ENCODE results near the gene TXN.

TXN gene

DNA sequence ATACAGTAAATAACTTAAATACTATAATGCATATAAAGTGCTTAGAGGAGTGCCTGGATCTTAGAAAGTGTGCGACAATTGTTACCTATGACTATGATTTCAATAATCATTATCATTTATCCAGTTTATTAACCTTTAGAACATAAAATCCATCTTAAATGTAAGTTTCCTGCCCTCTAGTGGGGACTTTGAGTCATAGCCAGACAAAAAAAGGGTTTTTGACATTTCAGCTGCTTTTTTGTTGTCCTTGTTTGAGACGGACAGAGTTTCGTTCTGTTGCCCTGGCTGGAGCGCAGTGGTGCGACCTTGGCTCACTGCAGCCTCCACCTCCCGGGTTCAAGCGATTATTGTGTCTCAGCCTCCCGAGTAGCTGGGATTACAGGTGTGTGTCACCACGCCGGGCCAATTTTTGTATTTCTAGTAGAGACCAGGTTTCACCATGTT lies 38.6 kb downstream of the TXN start:
- H3K27me3 ChIP-seq (replicated peaks; ENCODE audit: control insufficient read depth, insufficient read depth, low read length): no peaks in the 10 kb centered on the region; the same call in 1 of the 2 replicates
- peak; percentile 25 for DNase-seq (ENCODE audit: extremely low read depth, insufficient read length)
- no peaks in the 10 kb centered on the region for H3K36me3 ChIP-seq (ENCODE audit: control insufficient read depth, insufficient read depth, low read length)
- H3K4me3 ChIP-seq (replicated peaks; ENCODE audit: low read depth, low read length): no peak overlapping the region
- TF ChIP-seq, protein P1, sequence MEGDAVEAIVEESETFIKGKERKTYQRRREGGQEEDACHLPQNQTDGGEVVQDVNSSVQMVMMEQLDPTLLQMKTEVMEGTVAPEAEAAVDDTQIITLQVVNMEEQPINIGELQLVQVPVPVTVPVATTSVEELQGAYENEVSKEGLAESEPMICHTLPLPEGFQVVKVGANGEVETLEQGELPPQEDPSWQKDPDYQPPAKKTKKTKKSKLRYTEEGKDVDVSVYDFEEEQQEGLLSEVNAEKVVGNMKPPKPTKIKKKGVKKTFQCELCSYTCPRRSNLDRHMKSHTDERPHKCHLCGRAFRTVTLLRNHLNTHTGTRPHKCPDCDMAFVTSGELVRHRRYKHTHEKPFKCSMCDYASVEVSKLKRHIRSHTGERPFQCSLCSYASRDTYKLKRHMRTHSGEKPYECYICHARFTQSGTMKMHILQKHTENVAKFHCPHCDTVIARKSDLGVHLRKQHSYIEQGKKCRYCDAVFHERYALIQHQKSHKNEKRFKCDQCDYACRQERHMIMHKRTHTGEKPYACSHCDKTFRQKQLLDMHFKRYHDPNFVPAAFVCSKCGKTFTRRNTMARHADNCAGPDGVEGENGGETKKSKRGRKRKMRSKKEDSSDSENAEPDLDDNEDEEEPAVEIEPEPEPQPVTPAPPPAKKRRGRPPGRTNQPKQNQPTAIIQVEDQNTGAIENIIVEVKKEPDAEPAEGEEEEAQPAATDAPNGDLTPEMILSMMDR (IDR thresholded peaks at IDR 0.05; ENCODE audit: insufficient read depth, low read length, poor library complexity, severe bottlenecking): peak; percentile 64

DNA sequence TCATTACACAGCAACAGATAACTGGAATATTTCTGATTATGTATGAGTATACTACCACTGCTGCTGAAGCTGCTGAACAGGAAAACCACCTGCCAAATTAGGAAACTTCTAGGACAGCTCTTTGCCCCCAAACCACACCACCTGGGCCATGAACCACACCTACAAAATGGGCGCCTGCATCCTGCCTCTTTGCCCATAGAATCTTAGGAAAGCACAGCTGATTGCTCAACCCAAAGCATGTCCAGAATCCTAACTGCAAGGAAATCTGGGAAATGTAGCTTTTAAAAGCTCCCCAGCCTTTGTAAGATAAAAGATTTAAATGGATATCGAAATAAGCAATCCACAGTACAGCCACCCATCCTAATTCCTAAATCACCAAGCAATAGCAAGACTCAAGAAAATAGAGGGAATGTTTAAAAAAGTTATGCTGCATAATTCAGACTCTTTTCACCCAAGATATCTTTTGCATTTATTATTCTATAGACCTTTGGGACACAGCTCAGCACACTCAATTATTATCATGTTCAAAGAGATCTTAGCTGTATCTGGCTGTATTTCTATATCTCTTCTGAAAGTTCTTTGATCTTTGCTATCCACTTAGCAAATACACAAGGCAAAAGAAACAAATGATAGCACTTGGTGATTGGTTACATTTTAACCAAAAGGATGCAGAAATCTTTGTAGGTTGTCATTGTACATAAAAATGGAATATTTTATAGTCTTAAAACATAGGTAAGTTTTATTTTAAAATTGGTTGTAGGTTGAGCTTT lies 41.5 kb downstream of the TXN start:
- no peaks in the 10 kb centered on the region; the same call in 1 of the 2 replicates for H3K27me3 ChIP-seq (replicated peaks; ENCODE audit: control insufficient read depth, insufficient read depth, low read length)
- H3K36me3 ChIP-seq (ENCODE audit: control insufficient read depth, insufficient read depth, low read length): no peaks in the 10 kb centered on the region
- no peak overlapping the region for H3K4me3 ChIP-seq (replicated peaks; ENCODE audit: low read depth, low read length)
- no peak for DNase-seq (ENCODE audit: extremely low read depth, insufficient read length)
- TF ChIP-seq, protein P1 (IDR thresholded peaks at IDR 0.05; ENCODE audit: insufficient read depth, low read length, poor library complexity, severe bottlenecking): no peak

DNA sequence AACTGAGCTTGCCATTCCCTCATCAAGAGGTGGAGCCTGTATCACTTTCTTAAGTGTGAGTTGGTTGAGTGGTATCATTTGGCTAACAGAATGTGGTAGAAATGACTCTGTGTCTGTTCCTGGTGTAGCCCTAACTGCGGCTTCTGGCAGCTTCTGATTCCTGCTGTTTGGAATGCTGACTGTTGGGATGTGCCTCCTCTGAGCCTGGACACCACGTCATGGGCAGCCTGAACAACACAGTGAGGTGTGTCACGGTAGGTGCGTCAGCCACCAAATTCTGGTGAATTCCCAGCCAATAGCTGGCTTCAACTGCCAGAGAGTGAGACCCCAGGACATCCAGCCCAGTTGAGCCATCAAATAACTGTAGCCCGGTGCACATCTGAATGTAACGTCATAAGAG lies 42.2 kb downstream of the TXN start:
- Histone ChIP-seq H3K27me3 (replicated peaks; ENCODE audit: control insufficient read depth, insufficient read depth, low read length) (no peaks in the 10 kb centered on the region; the same call in 1 of the 2 replicates), H3K4me3 (replicated peaks; ENCODE audit: low read depth, low read length) (no peak overlapping the region)
- DNase-seq (ENCODE audit: extremely low read depth, insufficient read length): no peak

DNA sequence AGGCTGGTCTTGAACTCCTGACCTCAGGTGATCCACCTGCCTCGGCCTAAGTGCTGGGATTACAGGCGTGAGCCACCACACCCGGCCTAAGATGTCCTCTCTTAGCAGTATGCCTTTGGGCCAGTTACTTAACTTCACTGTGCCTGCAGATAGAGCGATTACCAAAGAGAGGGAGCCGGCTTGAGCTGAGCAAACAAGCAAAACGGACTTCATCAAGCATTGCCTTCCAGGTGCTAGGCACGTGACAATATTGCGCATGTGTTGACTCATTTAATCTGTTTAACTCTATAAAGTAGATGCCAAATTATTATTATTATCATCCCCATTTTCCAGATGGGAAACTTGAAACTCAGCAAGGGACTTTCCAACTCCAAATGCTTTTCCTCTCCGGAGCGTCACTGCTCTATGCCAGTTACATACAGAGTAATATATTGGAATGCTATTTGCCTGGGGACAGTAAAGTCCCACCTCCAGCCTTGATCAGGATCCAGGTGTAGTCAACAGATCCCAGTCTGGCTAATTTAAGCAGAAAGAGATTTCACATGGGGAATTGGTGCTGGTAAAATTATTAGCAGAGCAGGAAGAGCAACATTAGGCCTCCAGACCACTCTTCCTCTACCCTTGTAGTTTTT lies 42.8 kb downstream of the TXN start:
- TF ChIP-seq, protein P1 (IDR thresholded peaks at IDR 0.05; ENCODE audit: insufficient read depth, low read length, poor library complexity, severe bottlenecking): no peak
- no peak for DNase-seq (ENCODE audit: extremely low read depth, insufficient read length)
- Histone ChIP-seq H3K36me3 (ENCODE audit: control insufficient read depth, insufficient read depth, low read length) (no peaks in the 10 kb centered on the region), H3K27me3 (replicated peaks; ENCODE audit: control insufficient read depth, insufficient read depth, low read length) (no peaks in the 10 kb centered on the region), H3K4me3 (replicated peaks; ENCODE audit: low read depth, low read length) (no peak overlapping the region)

More for the DNA sequence above, 42.2 kb downstream of the TXN start:
- H3K36me3 ChIP-seq (ENCODE audit: control insufficient read depth, insufficient read depth, low read length): no peaks in the 10 kb centered on the region
- TF ChIP-seq, protein P1 (IDR thresholded peaks at IDR 0.05; ENCODE audit: insufficient read depth, low read length, poor library complexity, severe bottlenecking): no peak

DNA sequence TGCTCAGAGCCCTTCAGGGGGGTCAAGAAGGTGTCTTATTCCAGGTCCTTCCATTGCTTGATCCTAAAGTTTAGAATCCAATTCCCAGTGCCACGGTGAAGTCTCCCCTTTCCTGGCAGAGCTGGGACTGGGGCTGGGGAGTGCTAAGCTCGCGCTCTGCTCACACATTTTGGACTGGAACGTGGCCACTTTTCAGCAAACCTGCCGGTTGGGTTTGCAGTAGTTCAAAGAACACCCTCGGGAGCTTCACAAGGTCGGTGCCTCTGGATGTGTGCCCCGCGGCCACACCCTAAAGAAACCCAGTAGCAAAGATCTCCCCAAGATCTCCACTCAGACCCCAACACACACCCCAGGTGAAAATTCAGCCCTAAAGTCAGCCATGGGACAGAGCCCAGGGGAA lies 48.3 kb downstream of the TXN start, which contains the start of gene C9orf152:
C9orf152 (minus strand) TSS at position 129 of the 400 bp plus-strand sequence. CDS start 580 bp downstream, outside the sequence.
- H3K4me3 ChIP-seq (replicated peaks; ENCODE audit: low read depth, low read length): no peak within 1 kb of the TSS
- H3K27me3 ChIP-seq (replicated peaks; ENCODE audit: control insufficient read depth, insufficient read depth, low read length): no peaks in the 10 kb centered on the region; the same call in 1 of the 2 replicates
- TF ChIP-seq, protein P1 (IDR thresholded peaks at IDR 0.05; ENCODE audit: insufficient read depth, low read length, poor library complexity, severe bottlenecking): no peak
- DNase-seq (ENCODE audit: extremely low read depth, insufficient read length): no peak
- H3K36me3 ChIP-seq (ENCODE audit: control insufficient read depth, insufficient read depth, low read length): no peaks in the 10 kb centered on the region

Measured in GM06990 (cell line).